ENCODE data around the gene RNF17. TPM values are rescaled to one million over a fixed set of nuclear protein-coding genes. Genes with fewer than 3 reads are reported as not detected.

RNF17 gene
- total RNA-seq, 6 experiments from 2014 or later, result not detected

DNA sequence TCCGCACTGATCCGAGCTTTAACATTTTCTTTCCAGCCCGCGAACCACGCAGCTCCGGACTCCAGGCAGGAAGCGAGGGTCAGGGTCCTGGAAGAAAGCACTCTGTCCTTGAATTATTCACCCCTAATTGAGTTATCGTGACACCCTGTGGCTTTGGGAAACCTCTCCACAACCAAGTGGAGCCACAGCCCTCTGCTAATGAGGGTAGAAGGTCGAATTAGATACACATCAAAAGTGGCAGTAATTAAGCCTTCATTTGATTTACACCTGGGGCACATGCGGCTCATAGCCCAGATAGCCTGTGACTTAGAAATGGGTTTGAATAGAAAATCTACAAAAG is 15.9 kb upstream of the RNF17 start:
- no peak for DNase-seq
- Mint-ChIP-seq H3K4me3 (no peak overlapping the region), H3K27ac (no peak overlapping the region), H3K27me3 (ENCODE audit: insufficient read depth) (peaks cover 26% of the 10 kb centered on the region), H3K4me1 (ENCODE audit: low read depth) (no peaks in the 10 kb centered on the region), H3K36me3 (ENCODE audit: low read depth) (no peaks in the 10 kb centered on the region), H3K9me3 (no peaks in the 10 kb centered on the region)
- TF ChIP-seq, protein P1, sequence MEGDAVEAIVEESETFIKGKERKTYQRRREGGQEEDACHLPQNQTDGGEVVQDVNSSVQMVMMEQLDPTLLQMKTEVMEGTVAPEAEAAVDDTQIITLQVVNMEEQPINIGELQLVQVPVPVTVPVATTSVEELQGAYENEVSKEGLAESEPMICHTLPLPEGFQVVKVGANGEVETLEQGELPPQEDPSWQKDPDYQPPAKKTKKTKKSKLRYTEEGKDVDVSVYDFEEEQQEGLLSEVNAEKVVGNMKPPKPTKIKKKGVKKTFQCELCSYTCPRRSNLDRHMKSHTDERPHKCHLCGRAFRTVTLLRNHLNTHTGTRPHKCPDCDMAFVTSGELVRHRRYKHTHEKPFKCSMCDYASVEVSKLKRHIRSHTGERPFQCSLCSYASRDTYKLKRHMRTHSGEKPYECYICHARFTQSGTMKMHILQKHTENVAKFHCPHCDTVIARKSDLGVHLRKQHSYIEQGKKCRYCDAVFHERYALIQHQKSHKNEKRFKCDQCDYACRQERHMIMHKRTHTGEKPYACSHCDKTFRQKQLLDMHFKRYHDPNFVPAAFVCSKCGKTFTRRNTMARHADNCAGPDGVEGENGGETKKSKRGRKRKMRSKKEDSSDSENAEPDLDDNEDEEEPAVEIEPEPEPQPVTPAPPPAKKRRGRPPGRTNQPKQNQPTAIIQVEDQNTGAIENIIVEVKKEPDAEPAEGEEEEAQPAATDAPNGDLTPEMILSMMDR (IDR thresholded peaks at IDR 0.05), result no peak

DNA sequence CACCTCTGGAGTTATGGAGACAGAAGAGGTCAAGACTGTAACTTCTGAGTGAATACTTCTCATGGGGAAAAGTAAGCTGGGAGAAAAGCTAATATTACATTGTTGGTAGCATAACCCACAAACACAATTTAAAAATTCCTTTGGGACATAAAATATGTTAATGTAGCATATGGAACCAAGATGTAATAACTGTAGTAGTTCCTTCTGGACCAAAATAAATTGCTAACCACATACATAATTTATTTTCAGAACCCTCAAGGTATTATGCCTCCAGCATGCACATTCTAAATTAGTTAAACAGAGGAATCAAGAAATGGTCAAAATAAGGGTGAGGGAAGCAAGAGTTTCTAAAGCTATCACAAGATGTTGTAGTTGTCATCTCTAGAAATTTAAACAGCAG is 4.8 kb upstream of the RNF17 start:
- no peak overlapping the region for H3K4me3 Mint-ChIP-seq
- H3K36me3 Mint-ChIP-seq (ENCODE audit: low read depth), result no peaks in the 10 kb centered on the region
- DNase-seq, result no peak
- H3K4me1 Mint-ChIP-seq (ENCODE audit: low read depth), result no peaks in the 10 kb centered on the region
- TF ChIP-seq, protein P1 (IDR thresholded peaks at IDR 0.05), result no peak
- no peaks in the 10 kb centered on the region for H3K9me3 Mint-ChIP-seq
- no peak overlapping the region for H3K27ac Mint-ChIP-seq
- peaks cover 1% of the 10 kb centered on the region for H3K27me3 Mint-ChIP-seq (ENCODE audit: insufficient read depth)

DNA sequence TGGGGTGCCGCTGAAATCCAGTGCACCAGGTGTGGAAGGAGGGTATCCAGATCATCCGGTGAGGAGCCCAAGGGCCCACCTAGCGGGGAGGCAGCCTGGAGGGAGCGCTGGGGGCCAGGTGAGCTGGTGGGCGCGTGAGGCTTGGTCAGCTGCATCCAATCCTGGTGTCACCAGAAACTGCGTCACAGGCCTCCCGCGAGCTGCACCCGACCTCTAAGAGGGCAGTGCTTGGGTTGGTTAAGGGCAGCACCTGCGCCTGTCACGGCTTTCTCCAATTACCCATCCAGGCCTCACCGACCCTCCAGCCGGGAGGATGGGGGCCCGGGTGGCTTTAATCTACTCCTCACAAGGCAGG is 284 bp downstream of the RNF17 start:
- DNase-seq, result no peak
- Mint-ChIP-seq H3K4me3 (no peak overlapping the region), H3K27me3 (ENCODE audit: insufficient read depth) (peaks cover 2% of the 10 kb centered on the region), H3K36me3 (ENCODE audit: low read depth) (no peaks in the 10 kb centered on the region), H3K9me3 (no peaks in the 10 kb centered on the region), H3K27ac (no peak overlapping the region), H3K4me1 (ENCODE audit: low read depth) (no peaks in the 10 kb centered on the region)
- TF ChIP-seq, protein P1 (IDR thresholded peaks at IDR 0.05), result no peak

DNA sequence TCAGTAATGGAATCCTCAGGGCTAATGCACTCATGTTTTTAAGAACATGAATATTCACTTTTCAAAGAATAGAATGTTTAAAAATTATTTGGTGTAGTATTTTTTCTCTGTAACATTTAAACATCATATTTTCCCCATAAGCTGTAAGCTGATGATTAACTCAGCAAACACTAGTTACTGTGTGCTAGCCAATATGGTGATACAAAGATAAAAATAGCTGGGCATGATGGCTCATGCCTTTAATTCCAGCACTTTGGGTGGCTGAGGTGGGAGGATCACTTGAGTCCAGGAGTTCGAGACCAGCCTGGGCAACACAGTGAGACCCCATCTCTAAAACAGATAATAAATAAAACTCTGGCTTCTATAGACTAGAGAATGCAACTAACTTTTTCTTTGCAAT is 13.2 kb downstream of the RNF17 start:
- Mint-ChIP-seq H3K27ac (no peak overlapping the region), H3K36me3 (ENCODE audit: low read depth) (no peaks in the 10 kb centered on the region), H3K9me3 (no peaks in the 10 kb centered on the region), H3K27me3 (ENCODE audit: insufficient read depth) (peaks cover 2% of the 10 kb centered on the region; the same call in 1 of the 2 replicates), H3K4me3 (no peak overlapping the region), H3K4me1 (ENCODE audit: low read depth) (no peaks in the 10 kb centered on the region)
- TF ChIP-seq, protein P1 (IDR thresholded peaks at IDR 0.05), result no peak
- DNase-seq, result no peak

DNA sequence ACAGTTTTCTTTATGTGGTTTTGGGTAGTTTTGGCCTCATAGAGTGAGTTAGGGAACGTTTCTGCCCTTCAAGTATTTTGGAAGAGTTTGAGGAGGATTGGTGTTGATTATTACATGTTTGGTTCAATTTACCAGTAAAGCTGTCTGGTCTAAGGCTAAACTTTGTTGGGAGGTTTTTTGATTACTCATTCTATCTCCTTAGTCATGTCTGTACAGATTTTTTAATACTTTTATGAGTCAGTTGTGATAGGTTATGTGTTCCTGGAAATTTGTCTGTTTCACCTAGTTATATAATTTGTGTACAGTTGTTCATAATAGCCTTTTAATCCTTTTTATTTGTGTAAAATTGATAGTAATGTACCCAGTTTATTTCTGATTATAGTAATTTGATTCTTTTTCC is 20.4 kb downstream of the RNF17 start:
- no peaks in the 10 kb centered on the region; the same call in 1 of the 2 replicates for H3K9me3 Mint-ChIP-seq
- TF ChIP-seq, protein P1 (IDR thresholded peaks at IDR 0.05), result no peak
- H3K4me1 Mint-ChIP-seq (ENCODE audit: low read depth), result no peaks in the 10 kb centered on the region
- DNase-seq, result no peak
- H3K36me3 Mint-ChIP-seq (ENCODE audit: low read depth), result no peaks in the 10 kb centered on the region
- no peak overlapping the region for H3K4me3 Mint-ChIP-seq
- no peak overlapping the region for H3K27ac Mint-ChIP-seq
- no peaks in the 10 kb centered on the region; the same call in 1 of the 2 replicates for H3K27me3 Mint-ChIP-seq (ENCODE audit: insufficient read depth)

DNA sequence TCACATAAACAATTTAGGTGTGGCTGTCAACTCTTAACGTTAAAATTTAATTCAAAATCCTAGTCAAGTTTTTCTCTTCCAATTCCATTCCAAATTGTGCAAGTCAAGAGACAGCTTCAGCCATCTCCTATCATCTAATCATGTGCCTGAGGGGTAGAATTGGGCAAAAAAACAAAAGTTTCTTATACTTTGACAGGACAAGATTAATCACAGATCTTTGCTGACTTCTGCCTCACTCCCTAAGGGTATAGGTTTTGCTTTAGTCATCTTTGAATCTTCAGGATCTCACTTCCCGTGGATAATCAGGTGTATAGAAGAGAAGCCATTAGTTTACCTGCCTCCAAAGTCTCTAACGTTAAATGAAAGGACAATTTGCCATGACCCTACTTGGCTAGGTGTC is 24.6 kb downstream of the RNF17 start:
- no peaks in the 10 kb centered on the region for H3K4me1 Mint-ChIP-seq (ENCODE audit: low read depth)
- H3K27ac Mint-ChIP-seq, result no peak overlapping the region
- TF ChIP-seq, protein P1 (IDR thresholded peaks at IDR 0.05), result no peak
- no peaks in the 10 kb centered on the region for H3K36me3 Mint-ChIP-seq (ENCODE audit: low read depth)
- no peak for DNase-seq
- no peaks in the 10 kb centered on the region; the same call in 1 of the 2 replicates for H3K9me3 Mint-ChIP-seq
- no peaks in the 10 kb centered on the region; the same call in 1 of the 2 replicates for H3K27me3 Mint-ChIP-seq (ENCODE audit: insufficient read depth)
- no peak overlapping the region for H3K4me3 Mint-ChIP-seq
